Lower leg skin (tissue), 4 donors: Measurements from ENCODE around the gene IFNA5. TPM values are rescaled to one million over a fixed set of nuclear protein-coding genes. Genes with fewer than 3 reads are reported as not detected.

Source experiments
- DNase-seq, 2 donors: peaks; one replicate each; pipeline ENCODE4 v3.0.0-alpha.2; 2019; ENCODE audit warnings: low spot score in 2 of 2
- H3K4me3 ChIP-seq: fragments of 200-600 bp; sonication (generic); 2 replicates; pipeline ENCODE4 v1.5.1; 2017; ENCODE audit warnings: mild to moderate bottlenecking, low read depth; ENCODE audit not compliant: poor library complexity, severe bottlenecking
- CTCF ChIP-seq, 3 donors: fragments of 450-650 bp; IDR thresholded peaks; one replicate each; pipeline ENCODE4 v1.5.1; 2016; ENCODE audit warnings: antibody characterized with exemption in 3 of 3, mild to moderate bottlenecking in 3 of 3, moderate library complexity in 2 of 3
- POLR2A ChIP-seq, 2 donors: fragments of 450-650 bp; IDR thresholded peaks; one replicate each; pipeline ENCODE4 v1.6.1; 2016 to 2017; ENCODE audit warnings: antibody characterized with exemption in 2 of 2, mild to moderate bottlenecking in 1 of 2, moderate library complexity in 1 of 2
- WGBS, 2 donors: methylation state at CpG; one replicate each; pipeline ENCODE4 v1.1.5; 2018; 5-methylcytosine and 5-hydroxymethylcytosine counted together
- intact Hi-C: fragments of 100-400 bp; cut with DNase I; formaldehyde crosslinking; loops from one replicate; pipeline ENCODE4 v1.15.0; 2023; ENCODE audit warnings: low total_unique reads
- total RNA-seq, 4 donors: library from RNA; depleted of rRNA; stranded (reverse); fragments of >200 nt; gene quantifications; one replicate each; pipeline ENCODE4 v1.1.0, GENCODE V29; 2016

IFNA5 gene
- total RNA-seq, 4 donors from 2014 or later: not detected

DNA sequence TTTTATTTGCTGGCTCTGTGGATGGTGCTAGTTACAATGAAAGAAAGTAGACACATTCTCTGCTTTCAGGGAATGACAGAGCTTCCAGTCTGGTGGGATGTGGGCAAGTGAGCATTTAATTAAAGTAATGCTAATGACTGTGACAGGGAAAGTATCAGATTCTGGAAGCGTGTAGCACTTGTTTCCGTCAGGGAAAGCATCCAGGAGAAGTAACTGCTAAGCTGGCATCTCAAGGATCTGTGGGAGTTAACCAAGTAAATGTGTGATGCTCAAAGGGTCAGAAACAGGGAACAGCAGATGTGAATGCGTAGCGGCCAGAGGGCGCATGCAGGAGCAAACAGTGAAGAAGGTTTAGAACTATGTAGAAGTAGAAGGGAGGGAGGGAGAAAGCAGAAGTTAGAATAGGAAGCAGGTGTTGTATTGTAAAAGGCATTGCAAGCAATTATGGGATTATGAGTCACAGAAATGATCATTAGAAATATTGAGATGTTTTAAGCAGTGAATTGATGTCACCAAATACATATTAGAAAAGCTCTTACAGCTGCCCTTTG lies 17.9 kb upstream of the IFNA5 start:
- TF ChIP-seq POLR2A (IDR thresholded peaks at IDR 0.05) (no peak), CTCF (IDR thresholded peaks at IDR 0.05) (no peak)
- intact Hi-C loops: loop anchor here (10.0 kb wide), 2 partner anchors 132 to 462 kb away; no protein-coding TSS in a partner anchor
- WGBS, 2 donors: 79 to 82% methylated on average over 5 of the region's 5 CpGs
- no peak overlapping the region for H3K4me3 ChIP-seq
- no peak for DNase-seq

DNA sequence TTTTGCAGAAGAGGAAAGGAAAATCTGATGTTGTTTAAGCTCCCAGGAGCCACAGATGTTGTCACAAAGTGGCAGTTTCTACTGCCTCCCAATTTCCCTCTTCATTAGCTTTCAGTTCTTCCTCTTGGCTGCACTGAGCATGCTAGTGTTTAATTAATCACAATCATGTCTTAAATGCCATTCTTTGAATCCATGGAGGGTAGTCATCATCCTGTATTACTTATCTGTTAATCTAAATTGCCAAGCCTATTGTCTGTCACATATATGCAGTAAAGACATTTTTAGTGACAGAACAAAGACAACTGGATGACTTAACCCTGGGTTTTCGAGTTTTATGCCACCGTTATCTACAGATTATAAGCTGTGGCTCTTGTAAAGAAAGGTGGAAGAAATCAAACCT lies 15.4 kb upstream of the IFNA5 start:
- TF ChIP-seq POLR2A (IDR thresholded peaks at IDR 0.05): no peak
- no peak for TF ChIP-seq CTCF (IDR thresholded peaks at IDR 0.05)
- WGBS, 2 donors: 61 to 71% methylated on average over 2 of the region's 2 CpGs
- no peak for DNase-seq
- intact Hi-C loops: loop anchor here (10.0 kb wide), 2 partner anchors 134 to 464 kb away; no protein-coding TSS in a partner anchor
- no peak overlapping the region for H3K4me3 ChIP-seq

GRCh38 chr9:21317956-21318923 lies 13.1 kb upstream of the IFNA5 start:
- intact Hi-C loops: no loop called here
- TF ChIP-seq CTCF (IDR thresholded peaks at IDR 0.05) (no peak), POLR2A (IDR thresholded peaks at IDR 0.05) (no peak)
- DNase-seq: peak in 1 of 2 donors; percentile 30
- H3K4me3 ChIP-seq: no peak overlapping the region
- 18 to 19% methylated on average over 7 of the region's 7 CpGs for WGBS, 2 donors

DNA sequence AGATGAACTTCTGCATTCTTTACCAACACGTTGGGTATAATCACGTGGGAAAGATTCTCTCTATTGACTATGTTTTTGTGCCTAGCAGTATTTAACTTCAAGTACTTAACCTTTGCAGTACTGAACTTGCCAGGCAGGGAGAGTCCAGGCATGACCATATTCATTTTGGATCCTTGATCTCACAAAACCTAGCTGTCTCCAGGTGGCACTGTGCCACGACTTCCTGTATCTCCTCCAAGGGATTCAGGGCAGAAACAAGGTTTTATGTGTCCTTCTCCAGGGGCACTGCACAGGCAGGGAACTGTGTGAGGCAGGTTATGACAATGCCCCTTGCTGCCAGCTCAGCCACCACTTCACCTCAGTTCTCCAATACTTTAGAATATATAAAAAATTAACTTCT lies 11.7 kb upstream of the IFNA5 start:
- no peak for DNase-seq
- TF ChIP-seq CTCF (IDR thresholded peaks at IDR 0.05) (no peak), POLR2A (IDR thresholded peaks at IDR 0.05) (no peak)
- WGBS, 2 donors: 4 to 18% methylated on average over 3 of the region's 3 CpGs
- H3K4me3 ChIP-seq: no peak overlapping the region
- intact Hi-C loops: no loop called here

GRCh38 chr9:21316032-21316842 lies 11.1 kb upstream of the IFNA5 start:
- WGBS, 2 donors: 31 to 34% methylated on average over 8 of the region's 8 CpGs
- H3K4me3 ChIP-seq: no peak overlapping the region
- intact Hi-C loops: no loop called here
- no peak for DNase-seq
- no peak for TF ChIP-seq POLR2A (IDR thresholded peaks at IDR 0.05)
- TF ChIP-seq CTCF (IDR thresholded peaks at IDR 0.05): no peak
